Measurements from ENCODE around the gene ANKUB1. TPM values are rescaled to one million over a fixed set of nuclear protein-coding genes. Genes with fewer than 3 reads are reported as not detected.

ANKUB1 gene
- total and polyA plus RNA-seq, 4 experiments from 2014 or later = not detected

GRCh38 chr3:149732234-149732633 is 60.1 kb downstream of the ANKUB1 start:
- Histone ChIP-seq H3K27me3 (ENCODE audit: insufficient read depth, low read length) (no peaks in the 10 kb centered on the region), H3K4me1 (ENCODE audit: insufficient read depth, low read length) (no peaks in the 10 kb centered on the region), H3K4me3 (ENCODE audit: low read length in 2 of 2) (no peak overlapping the region), H3K9me3 (ENCODE audit: control insufficient read depth in 1 of 2, low read length in 2 of 2) (no peaks in the 10 kb centered on the region), H3K36me3 (ENCODE audit: insufficient read depth, low read length) (no peaks in the 10 kb centered on the region), H3K27ac (ENCODE audit: low read depth, low read length) (no peak overlapping the region)
- H3K4me3 Mint-ChIP-seq = no peak overlapping the region
- H3K36me3 Mint-ChIP-seq = no peaks in the 10 kb centered on the region
- H3K27ac Mint-ChIP-seq = no peak overlapping the region
- H3K27me3 Mint-ChIP-seq = no peaks in the 10 kb centered on the region
- ChIA-PET CTCF (ENCODE audit: partially characterized antibody) (no interaction called here), POLR2A (ENCODE audit: partially characterized antibody) (no interaction called here)
- no peak for DNase-seq
- H3K4me1 Mint-ChIP-seq = no peaks in the 10 kb centered on the region
- intact Hi-C loops (cut with micrococcal nuclease) = no loop called here
- no peaks in the 10 kb centered on the region for H3K9me3 Mint-ChIP-seq

DNA sequence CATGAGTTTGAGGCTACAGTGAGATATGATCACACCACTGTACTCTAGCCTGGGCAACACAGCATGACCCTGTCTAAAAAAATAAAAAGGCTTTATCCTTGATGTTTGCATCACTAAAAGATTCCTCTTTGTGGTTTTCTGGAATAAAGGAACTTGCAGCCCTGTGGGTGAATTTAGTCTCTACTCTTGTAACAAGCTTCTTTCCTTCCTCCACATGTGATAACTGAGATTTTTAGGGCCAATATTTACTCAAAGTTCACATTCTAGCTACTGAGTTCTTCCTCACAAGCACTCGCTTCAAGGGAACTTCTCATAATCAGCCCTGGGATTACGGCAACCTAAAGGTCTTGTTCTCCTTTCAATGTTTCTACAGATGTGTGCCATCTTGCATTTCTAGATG is 64.7 kb downstream of the ANKUB1 start:
- H3K9me3 Mint-ChIP-seq = peaks cover 0 to 9% (median 0%) of the 10 kb centered on the region in 8 donors
- CTCF ChIA-PET (ENCODE audit: partially characterized antibody) = interaction anchor here (1.6 kb wide), 1 partner anchor 11 kb away, joined by 3 read pairs; no protein-coding TSS in a partner anchor
- H3K27me3 Mint-ChIP-seq = peaks cover 0 to 2% of the 10 kb centered on the region in 2 donors
- no peak for DNase-seq
- Histone ChIP-seq H3K9me3 (ENCODE audit: control insufficient read depth in 1 of 2, low read length in 2 of 2) (no peaks in the 10 kb centered on the region), H3K36me3 (ENCODE audit: insufficient read depth, low read length) (no peaks in the 10 kb centered on the region), H3K4me3 (ENCODE audit: low read length in 2 of 2) (no peak overlapping the region), H3K27me3 (ENCODE audit: insufficient read depth, low read length) (no peaks in the 10 kb centered on the region), H3K4me1 (ENCODE audit: insufficient read depth, low read length) (no peaks in the 10 kb centered on the region), H3K27ac (ENCODE audit: low read depth, low read length) (no peak overlapping the region)
- POLR2A ChIA-PET (ENCODE audit: partially characterized antibody) = no interaction called here
- no peak overlapping the region for H3K4me3 Mint-ChIP-seq
- intact Hi-C loops (cut with micrococcal nuclease) = no loop called here
- no peaks in the 10 kb centered on the region for H3K4me1 Mint-ChIP-seq
- no peak overlapping the region for H3K27ac Mint-ChIP-seq
- H3K36me3 Mint-ChIP-seq = peaks cover 0 to 19% of the 10 kb centered on the region in 2 donors

DNA sequence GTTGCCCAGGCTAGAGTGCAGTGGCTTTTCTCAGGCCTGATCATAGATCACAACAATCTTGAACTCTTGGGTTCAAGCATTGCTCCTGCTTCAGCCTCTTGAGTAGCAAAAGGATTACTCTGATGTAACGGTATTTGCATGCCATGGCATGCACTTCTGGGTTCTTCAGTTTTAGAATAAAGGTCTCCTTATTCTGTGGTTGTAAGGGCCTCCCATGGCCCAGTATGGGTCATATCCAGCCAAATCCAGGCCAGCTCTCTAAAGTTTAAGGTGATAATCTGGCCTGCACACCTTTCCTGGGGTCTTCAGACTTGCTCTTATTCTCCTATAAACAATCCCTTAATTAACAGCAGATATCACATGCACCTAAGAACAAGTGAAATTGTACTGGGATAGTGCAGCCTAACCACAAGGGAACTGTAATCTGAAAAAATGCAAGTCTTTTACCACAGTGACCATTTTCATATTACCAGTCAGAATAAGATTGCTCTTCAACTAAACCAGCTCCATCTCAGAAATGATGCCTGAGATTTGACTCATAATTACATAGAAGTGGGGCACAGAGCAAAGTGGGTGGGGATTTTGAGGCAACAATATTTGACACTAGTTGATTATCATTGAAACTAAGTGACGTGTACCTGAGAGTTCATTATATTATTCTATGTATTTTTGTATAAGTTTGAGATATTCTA is 65.5 kb downstream of the ANKUB1 start:
- no peak for DNase-seq
- Histone ChIP-seq H3K36me3 (ENCODE audit: insufficient read depth, low read length) (no peaks in the 10 kb centered on the region), H3K4me3 (ENCODE audit: low read length in 2 of 2) (no peak overlapping the region), H3K27me3 (ENCODE audit: insufficient read depth, low read length) (no peaks in the 10 kb centered on the region), H3K27ac (ENCODE audit: low read depth, low read length) (no peak overlapping the region), H3K9me3 (ENCODE audit: control insufficient read depth in 1 of 2, low read length in 2 of 2) (no peaks in the 10 kb centered on the region), H3K4me1 (ENCODE audit: insufficient read depth, low read length) (no peaks in the 10 kb centered on the region)
- peaks cover 0 to 12% (median 4%) of the 10 kb centered on the region in 8 donors for H3K9me3 Mint-ChIP-seq
- ChIA-PET CTCF (ENCODE audit: partially characterized antibody) (interaction anchor here (1.6 kb wide), 1 partner anchor 10 kb away, joined by 3 read pairs; no protein-coding TSS in a partner anchor), POLR2A (ENCODE audit: partially characterized antibody) (no interaction called here)
- intact Hi-C loops (cut with micrococcal nuclease) = no loop called here
- H3K4me3 Mint-ChIP-seq = no peak overlapping the region
- no peak overlapping the region for H3K27ac Mint-ChIP-seq
- H3K4me1 Mint-ChIP-seq = no peaks in the 10 kb centered on the region
- peaks cover 0 to 2% of the 10 kb centered on the region in 2 donors for H3K27me3 Mint-ChIP-seq
- H3K36me3 Mint-ChIP-seq = peaks cover 0 to 19% of the 10 kb centered on the region in 2 donors

- CTCF ChIA-PET (ENCODE audit: partially characterized antibody) = no interaction called here
These were observed 68.6 kb downstream of the ANKUB1 start for GRCh38 chr3:149723781-149724180.

DNA sequence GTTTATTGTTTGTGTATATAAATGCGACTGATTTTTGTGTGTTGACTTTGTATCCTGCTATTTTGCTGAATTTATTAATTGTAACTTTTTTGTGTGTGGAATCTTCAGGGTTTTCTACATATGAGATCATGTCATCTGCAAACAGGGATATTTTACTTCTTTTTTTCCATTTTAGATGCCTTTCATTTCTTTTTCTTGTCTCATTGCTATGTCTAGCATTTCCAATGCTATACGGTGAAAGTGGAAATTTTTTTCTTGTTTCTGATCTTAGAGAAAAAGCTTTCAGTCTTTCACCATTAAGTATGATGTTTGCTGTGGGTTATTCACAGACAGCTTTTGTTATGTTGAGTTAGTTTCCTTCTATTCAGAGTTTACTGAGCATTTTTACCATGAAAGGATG is 71.4 kb downstream of the ANKUB1 start:
- intact Hi-C loops (cut with micrococcal nuclease) = no loop called here
- no peak overlapping the region for H3K27ac ChIP-seq (ENCODE audit: low read depth, low read length)
- H3K9me3 Mint-ChIP-seq = peaks cover 0 to 25% (median 17%) of the 10 kb centered on the region in 8 donors
- no peak overlapping the region for H3K4me3 Mint-ChIP-seq
- no peak for DNase-seq
- no peaks in the 10 kb centered on the region for H3K9me3 ChIP-seq (ENCODE audit: control insufficient read depth in 1 of 2, low read length in 2 of 2)
- peaks cover 0 to 3% (median 0%) of the 10 kb centered on the region in 4 donors for H3K4me1 Mint-ChIP-seq
- peaks cover 0 to 2% of the 10 kb centered on the region in 2 donors for H3K27me3 Mint-ChIP-seq
- H3K4me1 ChIP-seq (ENCODE audit: insufficient read depth, low read length) = no peaks in the 10 kb centered on the region
- CTCF ChIA-PET (ENCODE audit: partially characterized antibody) = interaction anchor here (1.8 kb wide), 1 partner anchor 765 kb away, joined by 4 read pairs; no protein-coding TSS in a partner anchor
- H3K36me3 ChIP-seq (ENCODE audit: insufficient read depth, low read length) = no peaks in the 10 kb centered on the region
- H3K4me3 ChIP-seq (ENCODE audit: low read length in 2 of 2) = no peak overlapping the region
- no peak overlapping the region for H3K27ac Mint-ChIP-seq
- H3K27me3 ChIP-seq (ENCODE audit: insufficient read depth, low read length) = no peaks in the 10 kb centered on the region
- H3K36me3 Mint-ChIP-seq = peaks cover 5 to 19% of the 10 kb centered on the region in 2 donors
- POLR2A ChIA-PET (ENCODE audit: partially characterized antibody) = no interaction called here

More at GRCh38 chr3:149723781-149724180, 68.6 kb downstream of the ANKUB1 start:
- no peak overlapping the region for H3K4me3 ChIP-seq (ENCODE audit: low read length in 2 of 2)
- POLR2A ChIA-PET (ENCODE audit: partially characterized antibody) = no interaction called here
- H3K4me3 Mint-ChIP-seq = no peak overlapping the region
- no peaks in the 10 kb centered on the region for H3K27me3 ChIP-seq (ENCODE audit: insufficient read depth, low read length)
- H3K36me3 Mint-ChIP-seq = peaks cover 5 to 19% of the 10 kb centered on the region in 2 donors
- peaks cover 0 to 2% of the 10 kb centered on the region in 2 donors for H3K27me3 Mint-ChIP-seq
- H3K4me1 Mint-ChIP-seq = no peaks in the 10 kb centered on the region
- no peak for DNase-seq
- H3K4me1 ChIP-seq (ENCODE audit: insufficient read depth, low read length) = no peaks in the 10 kb centered on the region
- no peaks in the 10 kb centered on the region for H3K9me3 ChIP-seq (ENCODE audit: control insufficient read depth in 1 of 2, low read length in 2 of 2)
- H3K9me3 Mint-ChIP-seq = peaks cover 0 to 25% (median 17%) of the 10 kb centered on the region in 8 donors
- H3K36me3 ChIP-seq (ENCODE audit: insufficient read depth, low read length) = no peaks in the 10 kb centered on the region
- intact Hi-C loops (cut with micrococcal nuclease) = no loop called here
- H3K27ac ChIP-seq (ENCODE audit: low read depth, low read length) = no peak overlapping the region
- H3K27ac Mint-ChIP-seq = no peak overlapping the region

GRCh38 chr3:149717391-149718056 is 74.8 kb downstream of the ANKUB1 start:
- H3K4me3 Mint-ChIP-seq = peak overlapping the region in 1 of 8 donors; percentile 4
- Histone ChIP-seq H3K27me3 (ENCODE audit: insufficient read depth, low read length) (no peaks in the 10 kb centered on the region), H3K4me1 (ENCODE audit: insufficient read depth, low read length) (no peaks in the 10 kb centered on the region), H3K4me3 (ENCODE audit: low read length in 2 of 2) (no peak overlapping the region), H3K36me3 (ENCODE audit: insufficient read depth, low read length) (no peaks in the 10 kb centered on the region), H3K9me3 (ENCODE audit: control insufficient read depth in 1 of 2, low read length in 2 of 2) (no peaks in the 10 kb centered on the region), H3K27ac (ENCODE audit: low read depth, low read length) (no peak overlapping the region)
- ChIA-PET POLR2A (ENCODE audit: partially characterized antibody) (no interaction called here), CTCF (ENCODE audit: partially characterized antibody) (interaction anchor here (0.7 to 2.4 kb wide), 9 partner anchors 8 to 762 kb away, joined by 3 to 18 read pairs (median 4); partner anchors contain the start of gene COMMD2)
- intact Hi-C loops (cut with micrococcal nuclease) = loop anchor here (2.0 to 10.0 kb wide), 2 partner anchors 149 to 763 kb away; no protein-coding TSS in a partner anchor
- peak overlapping the region in 1 of 7 donors; percentile 10 for H3K27ac Mint-ChIP-seq
- peaks cover 0 to 5% of the 10 kb centered on the region in 2 donors for H3K36me3 Mint-ChIP-seq
- no peaks in the 10 kb centered on the region for H3K27me3 Mint-ChIP-seq
- peaks cover 0 to 19% (median 16%) of the 10 kb centered on the region in 8 donors for H3K9me3 Mint-ChIP-seq
- DNase-seq = peak in 4 of 5 donors; percentile 7 to 26 (median 16)
- peaks cover 0 to 3% (median 0%) of the 10 kb centered on the region in 4 donors for H3K4me1 Mint-ChIP-seq

DNA sequence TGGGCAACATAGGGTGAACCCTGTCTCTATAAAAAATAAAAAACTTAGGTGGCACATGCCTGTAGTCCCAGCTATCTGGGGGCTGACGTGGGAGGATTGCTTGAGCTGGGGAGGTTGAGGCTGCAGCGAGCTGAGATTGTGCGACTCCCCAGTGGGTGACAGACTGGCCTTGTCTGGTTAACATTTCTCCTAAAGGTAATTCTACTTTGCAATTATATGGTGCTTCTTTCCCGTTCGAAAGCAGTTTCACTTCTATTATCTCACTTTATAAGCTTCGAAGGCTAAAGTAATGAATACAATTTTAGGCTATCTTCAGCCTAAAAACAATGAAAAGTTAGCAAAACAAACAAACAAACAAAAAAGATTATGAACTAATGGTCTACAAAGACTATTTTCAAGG is 75.4 kb downstream of the ANKUB1 start:
- Mint-ChIP-seq H3K27ac (no peak overlapping the region), H3K4me1 (peaks cover 0 to 3% (median 0%) of the 10 kb centered on the region in 4 donors), H3K27me3 (no peaks in the 10 kb centered on the region), H3K9me3 (peaks cover 0 to 16% (median 13%) of the 10 kb centered on the region in 8 donors), H3K4me3 (peak overlapping the region in 2 of 8 donors; percentile 4 to 6), H3K36me3 (peaks cover 0 to 5% of the 10 kb centered on the region in 2 donors)
- intact Hi-C loops (cut with micrococcal nuclease) = loop anchor here (2.0 to 10.0 kb wide), 2 partner anchors 148 to 762 kb away; no protein-coding TSS in a partner anchor
- POLR2A ChIA-PET (ENCODE audit: partially characterized antibody) = no interaction called here
- CTCF ChIA-PET (ENCODE audit: partially characterized antibody) = interaction anchor here (0.7 to 2.4 kb wide), 9 partner anchors 8 to 762 kb away, joined by 3 to 18 read pairs (median 4); partner anchors contain the start of gene COMMD2
- no peak overlapping the region for H3K4me3 ChIP-seq (ENCODE audit: low read length in 2 of 2)
- no peaks in the 10 kb centered on the region for H3K36me3 ChIP-seq (ENCODE audit: insufficient read depth, low read length)
- no peaks in the 10 kb centered on the region for H3K9me3 ChIP-seq (ENCODE audit: control insufficient read depth in 1 of 2, low read length in 2 of 2)
- H3K4me1 ChIP-seq (ENCODE audit: insufficient read depth, low read length) = no peaks in the 10 kb centered on the region
- H3K27ac ChIP-seq (ENCODE audit: low read depth, low read length) = no peak overlapping the region
- DNase-seq = no peak
- H3K27me3 ChIP-seq (ENCODE audit: insufficient read depth, low read length) = no peaks in the 10 kb centered on the region

All from CD4-positive, alpha-beta memory T cell (primary cell).